ENCODE data around the gene NOP56. TPM values are rescaled to one million over a fixed set of nuclear protein-coding genes. Genes with fewer than 3 reads are reported as not detected.

The NOP56 gene, protein sequence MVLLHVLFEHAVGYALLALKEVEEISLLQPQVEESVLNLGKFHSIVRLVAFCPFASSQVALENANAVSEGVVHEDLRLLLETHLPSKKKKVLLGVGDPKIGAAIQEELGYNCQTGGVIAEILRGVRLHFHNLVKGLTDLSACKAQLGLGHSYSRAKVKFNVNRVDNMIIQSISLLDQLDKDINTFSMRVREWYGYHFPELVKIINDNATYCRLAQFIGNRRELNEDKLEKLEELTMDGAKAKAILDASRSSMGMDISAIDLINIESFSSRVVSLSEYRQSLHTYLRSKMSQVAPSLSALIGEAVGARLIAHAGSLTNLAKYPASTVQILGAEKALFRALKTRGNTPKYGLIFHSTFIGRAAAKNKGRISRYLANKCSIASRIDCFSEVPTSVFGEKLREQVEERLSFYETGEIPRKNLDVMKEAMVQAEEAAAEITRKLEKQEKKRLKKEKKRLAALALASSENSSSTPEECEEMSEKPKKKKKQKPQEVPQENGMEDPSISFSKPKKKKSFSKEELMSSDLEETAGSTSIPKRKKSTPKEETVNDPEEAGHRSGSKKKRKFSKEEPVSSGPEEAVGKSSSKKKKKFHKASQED
- total RNA-seq = 147 and 223 TPM in 2 replicates

DNA sequence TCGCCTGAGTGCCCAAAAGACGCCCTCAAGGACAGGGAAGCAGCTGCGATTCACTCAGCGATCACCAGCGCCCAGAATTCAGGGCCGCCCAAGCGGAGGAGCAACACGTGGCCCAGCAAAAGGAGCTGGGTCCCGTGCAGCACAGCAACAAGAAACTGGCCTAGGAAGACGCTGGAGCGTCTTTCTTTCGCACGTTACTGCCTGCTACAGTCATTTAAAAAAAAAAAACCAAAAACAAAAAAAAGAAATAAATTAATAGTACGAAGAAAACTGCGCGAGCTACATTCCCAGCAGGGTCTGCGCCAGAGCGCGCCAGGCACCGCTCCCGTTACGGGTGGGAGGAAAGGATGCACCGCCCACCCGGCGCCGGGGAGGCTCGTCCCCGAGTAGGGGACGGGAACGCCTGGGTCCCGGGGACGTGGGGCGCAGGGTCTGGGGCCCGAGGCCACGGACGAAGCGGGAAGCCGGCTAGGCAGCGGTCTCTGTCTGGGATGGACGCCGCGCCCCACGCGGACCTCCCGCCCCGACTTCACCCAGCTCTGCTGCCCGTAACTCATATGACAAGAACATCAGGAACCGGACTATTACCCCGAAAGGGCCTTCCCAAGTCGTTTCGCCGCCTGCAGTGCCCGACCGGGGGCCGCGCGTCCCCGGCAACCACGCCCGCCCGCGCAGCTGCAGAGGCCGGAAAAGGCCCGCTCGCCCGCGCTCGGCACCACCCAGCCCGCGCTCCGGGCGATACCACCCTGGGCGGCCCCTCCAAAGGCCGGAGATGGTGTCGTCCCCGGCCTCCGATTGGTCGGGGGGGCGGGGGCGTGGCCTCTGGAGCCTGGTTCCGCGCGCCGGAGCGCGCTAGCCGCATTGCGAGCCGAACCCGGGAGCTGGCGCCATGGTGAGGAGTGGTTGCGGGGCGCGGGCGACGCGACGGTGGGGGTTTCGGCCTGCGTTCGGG, at the start of gene NOP56:
NOP56 (plus strand) TSS at position 861 of the 952 bp plus-strand sequence; CDS start at position 890, 29 bp downstream.

DNA sequence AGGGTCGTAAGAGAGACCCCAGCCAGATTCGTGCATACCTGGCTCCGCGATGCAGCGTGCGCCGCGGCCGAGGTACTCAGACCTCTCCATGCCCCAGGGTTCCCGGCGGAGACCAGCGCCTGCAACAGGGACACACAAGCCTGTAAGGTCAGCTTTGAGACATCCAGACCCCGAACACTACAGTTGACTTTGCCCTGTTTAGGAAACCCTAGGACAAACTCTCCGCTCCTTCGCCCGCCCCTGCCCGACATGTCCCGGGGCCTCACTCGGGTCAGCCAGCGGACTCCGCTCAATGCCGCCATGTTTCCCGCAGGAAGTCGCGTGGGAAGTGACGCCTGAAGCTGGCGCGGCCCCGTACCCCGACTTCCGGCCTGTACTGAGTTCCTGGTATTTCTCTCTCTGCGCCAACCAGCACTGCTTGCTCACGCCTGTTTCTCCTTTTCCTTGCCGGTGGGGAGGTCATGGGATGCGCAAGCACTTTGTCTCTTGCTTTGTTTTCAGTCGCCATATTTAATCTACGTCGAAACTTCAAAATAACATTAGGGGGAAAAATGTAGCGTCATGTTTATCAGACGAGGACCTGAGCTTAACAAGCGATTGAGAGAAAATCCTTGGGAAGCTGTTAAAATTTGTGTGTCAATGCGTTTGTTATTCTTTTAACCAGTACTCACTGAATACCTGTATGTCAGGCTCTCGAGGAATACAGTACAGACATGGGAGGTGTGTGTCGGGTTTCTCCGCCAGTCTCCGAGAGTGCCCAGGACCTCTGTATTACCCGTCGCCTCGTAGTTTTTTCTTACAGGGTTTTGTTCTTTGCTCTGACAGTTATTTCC, 11.7 kb downstream of the NOP56 start, which contains the start of gene IDH3B:
IDH3B (minus strand) TSS at position 330 of the 833 bp plus-strand sequence; CDS start at position 302, 28 bp downstream.

DNA sequence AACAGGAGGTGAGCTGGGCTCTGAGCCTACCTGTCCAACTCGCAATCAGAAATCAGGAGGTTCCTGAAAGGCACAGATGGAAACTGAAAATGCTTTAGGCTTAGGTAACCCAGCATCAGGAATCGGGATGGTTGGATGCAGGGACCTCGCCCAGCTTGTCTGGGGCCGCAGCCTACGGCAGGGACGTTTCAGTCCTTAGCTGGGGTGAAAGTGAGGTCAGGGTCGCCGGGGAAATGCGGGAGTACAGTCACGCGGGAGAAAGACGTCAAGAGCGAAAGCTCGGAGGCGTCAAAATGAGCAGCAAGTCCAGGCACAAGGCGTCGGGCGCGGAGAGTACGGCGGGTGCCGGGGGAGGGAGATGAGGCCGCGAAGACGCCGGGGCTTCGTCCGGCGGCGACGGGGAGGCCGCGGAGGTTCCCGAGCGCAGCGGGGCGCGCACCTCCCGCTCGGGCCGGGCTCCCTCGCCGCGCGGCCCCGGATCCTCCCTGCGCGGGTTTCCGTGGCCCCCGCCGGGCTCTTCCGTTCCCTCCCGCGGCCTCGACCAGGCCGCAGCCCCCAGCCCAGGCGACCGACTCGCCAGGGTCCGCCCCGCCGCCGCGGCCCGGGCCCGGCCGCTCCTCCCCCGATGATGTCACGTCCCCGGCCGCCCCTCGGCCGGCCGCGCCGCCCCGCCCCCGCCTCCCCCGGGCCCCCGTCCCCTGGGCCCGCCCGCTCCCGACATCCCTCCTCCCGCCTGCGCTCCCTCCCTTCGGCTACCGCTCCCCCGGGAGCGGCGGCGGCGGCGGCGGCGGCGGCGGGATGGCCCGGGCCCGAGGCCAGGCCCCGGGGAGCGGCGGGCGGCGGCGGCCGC, 39.8 kb downstream of the NOP56 start, which contains the start of gene EBF4:
EBF4 (plus strand) TSS at position 745 of the 850 bp plus-strand sequence. CDS start 866 bp downstream, outside the sequence.

Other genes starting within 250 kb of the NOP56 start
- gene SNRPB, start 181.8 kb upstream of the NOP56 start, total RNA-seq = 289 and 325 TPM in 2 replicates
- 8.9 and 15.3 TPM in 2 replicates for gene ZNF343, start 143.7 kb upstream of the NOP56 start, total RNA-seq
- gene TMC2, start 116.1 kb upstream of the NOP56 start, total RNA-seq = not detected in 2 replicates
- gene IDH3B, start 11.6 kb downstream of the NOP56 start, total RNA-seq = 72.5 and 84.8 TPM in 2 replicates
- gene EBF4, start 40.1 kb downstream of the NOP56 start, total RNA-seq = 1.1 and 1.2 TPM in 2 replicates
- not detected in 2 replicates for gene CPXM1, start 148.0 kb downstream of the NOP56 start, total RNA-seq
- not detected in 2 replicates for gene C20orf141, start 162.4 kb downstream of the NOP56 start, total RNA-seq
- gene TMEM239, start 163.7 kb downstream of the NOP56 start, total RNA-seq = not detected in 2 replicates
- gene PCED1A, start 188.0 kb downstream of the NOP56 start, total RNA-seq = 21.4 and 35.8 TPM in 2 replicates
- 28.1 and 37.1 TPM in 2 replicates for gene VPS16, start 188.1 kb downstream of the NOP56 start, total RNA-seq
- gene PTPRA, start 220.8 kb downstream of the NOP56 start, total RNA-seq = 19.0 and 36.9 TPM in 2 replicates

Measured in tracheal epithelial cell (primary cell).